Mesothelial cell of epicardium (in vitro differentiated cells): Measurements from ENCODE around the gene WDR20. TPM values are rescaled to one million over a fixed set of nuclear protein-coding genes. Genes with fewer than 3 reads are reported as not detected.
A peak's percentile ranks its signal among the peaks of the same experiment; 100 is the strongest.

Source experiments
- DNase-seq, 2 experiments: peaks; one replicate each; pipeline ENCODE4 v3.0.0; 2021; ENCODE audit warnings: low spot score in 2 of 2; ENCODE audit not compliant: unreplicated experiment in 2 of 2
- H3K27ac Mint-ChIP-seq: 2 replicates; pipeline ENCODE4 v1.8.0; 2021; ENCODE audit warnings: mixed read lengths
- H3K27me3 Mint-ChIP-seq: 2 replicates; pipeline ENCODE4 v1.8.0; 2021; ENCODE audit warnings: low read depth, mixed read lengths
- H3K36me3 Mint-ChIP-seq: 2 replicates; pipeline ENCODE4 v1.8.0; 2021; ENCODE audit warnings: mixed read lengths
- H3K4me1 Mint-ChIP-seq: 2 replicates; pipeline ENCODE4 v1.8.0; 2021; ENCODE audit warnings: mixed read lengths
- H3K4me3 Mint-ChIP-seq: 2 replicates; pipeline ENCODE4 v1.8.0; 2021; ENCODE audit warnings: mild to moderate bottlenecking, moderate library complexity, mixed read lengths
- H3K9me3 Mint-ChIP-seq: 2 replicates; pipeline ENCODE4 v1.8.0; 2021; ENCODE audit warnings: mixed read lengths
- total RNA-seq: library from RNA; stranded (reverse); gene quantifications from 3 replicates; pipeline ENCODE4 v1.2.1, GENCODE V29; 2021
- TF ChIP-seq, protein P1 (sequence below): fragments of 200-600 bp; sonication (generic); IDR thresholded peaks from one replicate; pipeline ENCODE4 v1.5.0; 2021; ENCODE audit warnings: antibody characterized with exemption; ENCODE audit not compliant: unreplicated experiment

The WDR20 gene
- total RNA-seq, 1 donor from 2014 or later: 39.5 TPM

DNA sequence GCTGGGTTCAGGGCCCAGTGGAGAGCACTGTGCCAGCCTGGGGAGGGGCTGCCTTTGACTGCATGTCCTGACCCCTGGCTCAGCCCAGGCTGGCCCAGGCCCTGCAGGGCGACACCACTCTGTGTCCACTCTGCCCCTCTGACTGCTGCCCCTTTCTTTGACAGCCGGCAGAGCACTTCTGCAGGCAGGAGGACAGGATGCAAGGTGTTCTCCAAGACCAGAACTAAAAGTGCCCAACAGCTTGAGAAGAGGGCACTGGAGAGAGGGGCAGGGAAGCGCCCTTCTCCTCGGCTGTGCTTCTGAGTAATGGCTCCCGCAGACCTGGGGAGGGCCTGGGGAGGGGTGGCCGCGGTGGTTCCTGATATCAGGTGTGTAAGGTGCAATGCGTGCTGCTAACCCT, 72.7 kb downstream of the WDR20 start:
- H3K9me3 Mint-ChIP-seq: no peaks in the 10 kb centered on the region

DNA sequence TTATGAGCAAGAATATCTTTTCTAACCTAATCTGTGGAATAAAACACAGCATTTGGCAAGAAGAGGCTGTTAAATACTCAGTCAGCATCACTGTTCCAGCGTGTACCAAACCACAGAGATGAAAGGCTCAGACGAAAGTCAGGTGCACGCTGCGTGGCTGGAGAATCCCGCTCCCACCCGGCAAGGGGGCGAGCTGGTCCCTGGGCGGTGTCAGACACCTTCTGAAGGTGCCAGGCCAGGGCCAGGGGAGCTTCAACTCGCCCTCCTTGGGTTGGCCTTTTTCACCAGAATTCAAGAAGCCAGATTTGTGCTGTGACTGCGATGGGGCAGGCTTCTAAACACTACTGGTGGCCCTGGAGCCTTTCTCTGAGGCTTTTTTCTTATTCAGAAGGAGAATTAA, 73.1 kb downstream of the WDR20 start:
- TF ChIP-seq, protein P1, sequence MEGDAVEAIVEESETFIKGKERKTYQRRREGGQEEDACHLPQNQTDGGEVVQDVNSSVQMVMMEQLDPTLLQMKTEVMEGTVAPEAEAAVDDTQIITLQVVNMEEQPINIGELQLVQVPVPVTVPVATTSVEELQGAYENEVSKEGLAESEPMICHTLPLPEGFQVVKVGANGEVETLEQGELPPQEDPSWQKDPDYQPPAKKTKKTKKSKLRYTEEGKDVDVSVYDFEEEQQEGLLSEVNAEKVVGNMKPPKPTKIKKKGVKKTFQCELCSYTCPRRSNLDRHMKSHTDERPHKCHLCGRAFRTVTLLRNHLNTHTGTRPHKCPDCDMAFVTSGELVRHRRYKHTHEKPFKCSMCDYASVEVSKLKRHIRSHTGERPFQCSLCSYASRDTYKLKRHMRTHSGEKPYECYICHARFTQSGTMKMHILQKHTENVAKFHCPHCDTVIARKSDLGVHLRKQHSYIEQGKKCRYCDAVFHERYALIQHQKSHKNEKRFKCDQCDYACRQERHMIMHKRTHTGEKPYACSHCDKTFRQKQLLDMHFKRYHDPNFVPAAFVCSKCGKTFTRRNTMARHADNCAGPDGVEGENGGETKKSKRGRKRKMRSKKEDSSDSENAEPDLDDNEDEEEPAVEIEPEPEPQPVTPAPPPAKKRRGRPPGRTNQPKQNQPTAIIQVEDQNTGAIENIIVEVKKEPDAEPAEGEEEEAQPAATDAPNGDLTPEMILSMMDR: no peak
- Mint-ChIP-seq H3K9me3 (no peaks in the 10 kb centered on the region), H3K4me3 (no peak overlapping the region), H3K4me1 (no peaks in the 10 kb centered on the region), H3K27me3 (no peaks in the 10 kb centered on the region), H3K36me3 (peaks cover 9% of the 10 kb centered on the region), H3K27ac (no peak overlapping the region)
- peak in 1 of 2 experiments; percentile 10 for DNase-seq

More for the DNA sequence above, 72.7 kb downstream of the WDR20 start:
- DNase-seq: peak in 1 of 2 experiments; percentile 18
- H3K4me3 Mint-ChIP-seq: no peak overlapping the region
- peaks cover 9% of the 10 kb centered on the region for H3K36me3 Mint-ChIP-seq
- TF ChIP-seq, protein P1: no peak
- H3K27ac Mint-ChIP-seq: no peak overlapping the region
- no peaks in the 10 kb centered on the region for H3K27me3 Mint-ChIP-seq
- no peaks in the 10 kb centered on the region for H3K4me1 Mint-ChIP-seq

DNA sequence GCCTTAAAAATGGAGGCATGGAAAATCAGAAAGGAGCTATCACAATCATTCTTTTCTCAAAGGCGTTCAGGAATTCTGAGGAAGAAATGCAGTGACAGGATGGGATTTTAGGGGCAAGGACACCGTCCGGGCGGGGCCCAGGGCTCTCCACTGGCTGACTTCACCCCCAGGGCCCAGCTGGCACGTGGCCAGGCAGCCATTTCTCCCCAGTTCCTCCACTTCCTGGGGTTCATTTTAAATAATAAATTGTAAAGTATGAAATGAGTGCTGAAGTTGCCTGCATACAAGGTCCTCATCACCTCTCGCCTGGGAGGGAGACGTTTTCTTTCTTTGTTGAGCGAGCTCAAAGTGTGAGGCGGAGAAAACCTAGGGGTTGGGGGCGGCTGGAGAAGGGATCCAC, 73.8 kb downstream of the WDR20 start:
- Mint-ChIP-seq H3K27ac (peak overlapping the region; percentile 34), H3K36me3 (peaks cover 9% of the 10 kb centered on the region), H3K9me3 (no peaks in the 10 kb centered on the region), H3K27me3 (no peaks in the 10 kb centered on the region), H3K4me1 (no peaks in the 10 kb centered on the region), H3K4me3 (no peak overlapping the region)
- no peak for DNase-seq
- TF ChIP-seq, protein P1: no peak

DNA sequence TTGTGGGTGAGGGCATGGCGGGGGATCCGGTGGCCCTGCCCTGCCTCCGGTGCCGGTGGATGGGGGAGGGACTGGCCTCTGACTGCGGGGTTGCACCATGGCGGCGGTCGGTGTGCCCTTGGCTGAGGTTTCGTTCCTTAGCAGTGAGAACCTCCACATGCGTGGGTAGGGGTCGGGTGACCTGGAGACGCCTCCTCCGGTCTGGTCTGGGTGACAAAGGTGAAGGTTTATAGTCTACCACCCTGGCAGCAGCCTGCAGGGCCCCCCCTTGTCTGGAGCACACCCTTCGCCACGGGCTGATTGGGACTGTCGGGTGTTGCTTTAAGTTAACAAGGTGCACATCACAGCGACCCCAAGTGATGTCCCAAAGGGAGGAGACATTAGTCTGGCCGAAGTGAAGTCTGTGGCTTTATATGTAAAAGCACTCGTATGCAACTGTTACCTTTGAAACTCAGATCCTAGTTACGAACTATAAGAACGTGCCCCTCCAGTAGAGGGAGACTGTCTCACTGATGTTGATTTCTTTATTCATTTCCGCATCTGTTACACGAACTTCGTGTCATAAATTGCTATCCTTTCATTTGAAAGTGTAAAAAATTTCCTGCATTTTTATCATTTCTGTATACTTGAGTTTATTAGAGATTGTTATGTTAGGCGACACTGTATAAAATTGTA, 74.4 kb downstream of the WDR20 start:
- Mint-ChIP-seq H3K36me3 (peaks cover 8% of the 10 kb centered on the region), H3K27me3 (no peaks in the 10 kb centered on the region), H3K4me1 (no peaks in the 10 kb centered on the region), H3K4me3 (no peak overlapping the region), H3K27ac (no peak overlapping the region), H3K9me3 (no peaks in the 10 kb centered on the region)
- no peak for DNase-seq
- TF ChIP-seq, protein P1: no peak

DNA sequence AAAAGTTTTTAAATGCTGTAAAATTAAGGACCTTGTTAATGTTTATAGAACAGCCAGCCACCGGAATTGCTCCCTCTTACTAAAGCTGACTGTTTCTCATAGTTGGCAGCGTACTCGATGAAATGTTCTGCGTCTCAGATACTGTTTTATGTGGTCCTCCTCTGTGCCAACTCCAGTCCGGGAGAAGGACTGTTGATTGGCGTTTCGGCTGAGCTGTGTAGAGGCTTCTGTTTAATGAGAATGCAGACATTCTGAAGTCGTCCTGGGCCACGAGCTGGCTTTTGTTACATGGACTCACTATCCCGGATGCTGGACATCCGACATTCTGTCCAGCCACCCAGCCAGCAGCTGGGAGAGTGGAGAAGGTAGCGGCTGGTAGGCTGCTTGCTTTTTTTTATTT, 75.4 kb downstream of the WDR20 start:
- TF ChIP-seq, protein P1: no peak
- no peaks in the 10 kb centered on the region for H3K27me3 Mint-ChIP-seq
- no peak for DNase-seq
- no peaks in the 10 kb centered on the region for H3K9me3 Mint-ChIP-seq
- peaks cover 4% of the 10 kb centered on the region for H3K36me3 Mint-ChIP-seq
- no peaks in the 10 kb centered on the region for H3K4me1 Mint-ChIP-seq
- H3K4me3 Mint-ChIP-seq: no peak overlapping the region
- H3K27ac Mint-ChIP-seq: no peak overlapping the region
